Measurements from ENCODE around the gene SLC39A7.
A peak's percentile ranks its signal among the peaks of the same experiment; 100 is the strongest.

GRCh38 chr6:33175436-33176069, 25.1 kb upstream of the SLC39A7 start:
- TF ChIP-seq YY1 (IDR thresholded peaks at IDR 0.05; ENCODE audit: extremely low read depth, insufficient replicate concordance, low read depth, low read length) (no peak), CTCF (IDR thresholded peaks at IDR 0.05 in 2 of 3, conservative IDR thresholded peaks at IDR 0.05 in 1 of 3; ENCODE audit: borderline replicate concordance in 1 of 3, insufficient read depth in 1 of 3, low read depth in 2 of 3, low read length in 2 of 3) (peak in 1 of 3 experiments; percentile 11; a peak in 1 of 6 replicates), SP1 (IDR thresholded peaks at IDR 0.05; ENCODE audit: low read depth) (no peak), POLR2A (IDR thresholded peaks at IDR 0.05; ENCODE audit: borderline replicate concordance, extremely low read depth, insufficient read depth, insufficient read length) (no peak), EZH2phosphoT487 (IDR thresholded peaks at IDR 0.05; ENCODE audit: borderline replicate concordance) (no peak), ATF3 (IDR thresholded peaks at IDR 0.05) (no peak), CEBPB (IDR thresholded peaks at IDR 0.05; ENCODE audit: low read depth) (no peak), EZH2 (IDR thresholded peaks at IDR 0.05) (no peak), SIN3A (IDR thresholded peaks at IDR 0.05; ENCODE audit: low read depth) (no peak), EGR1 (IDR thresholded peaks at IDR 0.05; ENCODE audit: low read depth) (no peak), POLR2AphosphoS5 (IDR thresholded peaks at IDR 0.05; ENCODE audit: low read depth, low read length) (no peak)
